ENCODE data around the gene BLNK.

Gene BLNK

DNA sequence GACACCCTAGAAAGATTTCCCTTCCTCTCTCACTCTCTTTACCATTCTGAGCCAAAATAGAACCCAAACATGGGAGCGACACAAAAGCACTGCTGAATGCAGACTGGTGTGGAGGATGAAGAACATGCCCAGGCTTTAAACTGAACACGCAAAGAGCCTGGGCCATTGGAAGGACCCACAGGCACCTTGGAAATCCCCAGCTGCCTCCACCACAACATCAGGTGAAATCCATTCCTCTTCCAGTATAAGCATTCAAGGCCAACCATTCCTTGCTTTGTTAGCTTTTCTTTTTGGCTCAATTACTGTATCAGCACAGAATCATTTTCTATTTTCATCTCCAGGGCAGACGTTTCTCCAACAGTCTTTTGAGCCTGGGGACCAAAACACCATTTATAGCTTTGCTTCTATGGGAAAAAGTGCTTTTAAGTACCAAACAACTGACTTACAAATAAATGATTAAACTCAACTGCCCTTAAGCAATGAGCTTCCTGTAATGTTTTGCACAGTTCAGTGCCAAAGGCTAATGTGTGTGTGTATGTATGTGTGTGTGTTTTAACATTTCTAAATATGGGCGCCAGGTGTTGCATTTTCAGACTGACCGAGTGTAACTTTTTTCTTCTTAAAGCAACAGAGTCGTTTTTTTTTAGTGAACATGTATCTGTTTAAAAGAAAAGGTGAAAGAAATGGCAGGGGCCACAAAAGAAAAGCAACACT lies 16.2 kb upstream of the BLNK start:
- no peak for DNase-seq

DNA sequence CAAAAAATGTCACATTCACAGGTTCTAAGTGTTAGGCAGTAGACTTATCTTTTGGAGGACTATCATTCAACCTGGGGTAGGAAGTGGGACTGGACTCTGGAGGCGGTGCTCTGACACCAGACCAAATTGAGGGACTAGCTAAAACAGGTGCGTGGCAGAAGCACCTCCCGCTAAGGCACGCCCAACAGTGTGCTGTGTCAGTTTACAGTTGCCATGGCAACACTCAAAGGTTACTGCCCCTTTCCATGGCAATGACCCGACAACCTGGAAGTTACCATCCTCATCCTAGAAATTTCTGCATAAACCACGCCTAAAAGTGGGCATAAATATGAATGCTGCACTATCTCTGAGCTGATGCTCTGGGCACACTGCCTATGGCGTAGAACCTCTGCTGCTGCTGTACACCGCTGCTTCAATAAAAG lies 14.0 kb upstream of the BLNK start:
- DNase-seq = no peak

GRCh38 chr10:96283756-96284155 lies 12.4 kb upstream of the BLNK start:
- DNase-seq = no peak

DNA sequence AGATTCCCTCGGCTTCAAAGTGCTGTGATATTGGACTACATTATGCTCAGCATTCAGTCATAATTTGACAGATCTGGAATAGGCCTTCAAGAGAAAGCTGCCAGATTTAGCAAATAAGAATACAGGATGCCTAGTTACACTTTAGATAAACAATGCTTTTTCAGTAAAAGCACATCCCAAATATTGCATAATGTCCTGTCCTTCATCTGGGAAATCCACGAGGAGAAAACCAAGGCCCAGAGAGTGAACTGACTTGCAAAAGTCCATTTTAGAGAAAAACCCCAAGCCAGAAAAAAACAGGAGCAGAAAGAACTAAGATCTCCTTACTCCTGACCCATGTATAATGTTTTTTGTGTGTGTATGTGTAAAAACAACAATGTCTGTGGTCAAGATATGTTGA lies 12.0 kb upstream of the BLNK start:
- DNase-seq = no peak

GRCh38 chr10:96281444-96282029 lies 10.2 kb upstream of the BLNK start:
- DNase-seq = no peak

GRCh38 chr10:96280859-96281258 lies 9.5 kb upstream of the BLNK start:
- no peak for DNase-seq

DNA sequence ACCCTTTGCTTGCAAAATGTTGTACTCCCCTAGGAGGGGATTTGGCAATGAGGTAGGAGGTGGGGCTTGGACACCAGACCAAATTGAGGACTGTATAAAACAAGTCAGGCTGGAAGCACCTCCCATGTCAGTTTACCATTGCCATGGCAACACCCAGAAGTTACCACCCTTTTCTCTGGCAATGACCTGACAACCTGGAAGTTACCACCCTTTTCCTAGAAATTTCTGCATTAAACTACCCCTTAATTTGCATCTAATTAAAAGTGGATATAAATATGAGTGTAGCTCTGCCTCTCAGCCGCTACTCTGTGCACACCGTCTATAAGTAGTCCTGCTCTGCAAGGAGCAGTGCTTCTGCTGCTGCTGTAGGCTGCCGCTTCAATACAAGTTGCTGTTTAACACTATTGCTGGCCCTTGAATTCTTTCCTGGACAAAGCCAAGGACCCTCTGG lies 7.8 kb upstream of the BLNK start:
- no peak for DNase-seq

DNA sequence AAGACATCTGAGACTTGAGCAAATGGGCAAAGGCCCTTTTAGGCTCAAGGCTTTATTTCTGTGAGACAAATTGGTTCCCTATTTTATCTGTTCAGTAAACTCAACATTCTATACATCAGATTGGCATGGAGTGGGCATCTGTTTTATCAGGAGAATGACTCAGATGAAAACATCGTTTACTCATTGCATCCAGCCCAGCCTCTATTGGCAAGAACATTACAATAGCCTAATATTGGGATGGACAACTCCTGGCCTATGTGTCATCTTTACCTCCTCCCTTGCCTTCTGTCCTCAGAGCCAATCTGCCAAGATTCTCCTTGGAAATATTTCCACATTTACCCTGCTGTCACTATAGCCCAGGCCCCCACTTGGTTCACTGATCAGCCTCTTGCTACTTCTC lies 5.5 kb upstream of the BLNK start:
- no peak for DNase-seq

GRCh38 chr10:96276426-96276825 lies 5.1 kb upstream of the BLNK start:
- no peak for DNase-seq

- no peak for DNase-seq
Measured at GRCh38 chr10:96275685-96276418, 4.5 kb upstream of the BLNK start.

DNA sequence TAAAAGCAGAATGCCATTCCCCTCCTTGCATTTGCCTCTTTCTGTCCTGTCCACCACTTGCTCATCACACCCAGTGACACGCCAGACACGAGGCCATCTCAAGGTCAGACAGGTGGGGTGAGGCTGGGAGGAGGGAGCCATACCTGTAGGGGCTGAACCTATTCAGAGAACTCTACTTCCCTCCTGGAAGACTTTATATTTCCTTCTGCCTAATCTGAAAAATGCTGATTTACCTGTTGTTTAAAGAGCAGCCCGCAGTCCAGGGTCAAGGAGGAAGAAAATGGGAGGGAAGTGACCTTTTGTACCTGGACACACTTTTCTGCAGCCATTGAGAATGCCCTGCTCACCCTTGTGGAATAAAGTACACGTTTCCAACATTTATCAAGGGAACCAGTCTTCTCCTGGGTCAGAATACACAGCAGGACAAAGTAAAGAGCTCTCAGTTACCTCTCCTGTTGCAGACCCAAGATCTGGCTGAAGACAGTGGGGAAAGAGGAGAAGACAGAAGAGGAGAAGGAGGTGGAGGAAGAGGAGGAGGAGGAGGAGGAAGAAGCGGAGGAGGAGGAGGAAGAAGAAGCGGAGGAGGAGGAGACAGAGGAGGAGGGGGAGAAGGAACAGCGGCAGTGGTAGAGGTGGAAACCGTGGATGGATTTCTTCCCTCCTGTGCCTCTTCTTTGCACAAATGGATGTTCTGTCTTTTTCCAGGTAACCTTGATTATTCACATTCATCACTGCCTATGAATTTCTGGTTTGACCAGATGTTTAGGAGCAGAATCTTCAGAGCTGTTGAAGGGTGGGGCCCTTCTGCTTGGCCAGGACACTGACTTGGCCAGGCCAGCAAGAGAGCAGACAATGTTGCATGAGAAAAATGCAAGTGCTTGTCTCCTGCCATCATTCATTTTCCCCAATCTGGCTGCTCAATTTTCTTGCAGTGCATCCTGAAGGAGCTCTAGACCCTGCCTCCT lies 1.2 kb upstream of the BLNK start:
- no peak for DNase-seq

DNA sequence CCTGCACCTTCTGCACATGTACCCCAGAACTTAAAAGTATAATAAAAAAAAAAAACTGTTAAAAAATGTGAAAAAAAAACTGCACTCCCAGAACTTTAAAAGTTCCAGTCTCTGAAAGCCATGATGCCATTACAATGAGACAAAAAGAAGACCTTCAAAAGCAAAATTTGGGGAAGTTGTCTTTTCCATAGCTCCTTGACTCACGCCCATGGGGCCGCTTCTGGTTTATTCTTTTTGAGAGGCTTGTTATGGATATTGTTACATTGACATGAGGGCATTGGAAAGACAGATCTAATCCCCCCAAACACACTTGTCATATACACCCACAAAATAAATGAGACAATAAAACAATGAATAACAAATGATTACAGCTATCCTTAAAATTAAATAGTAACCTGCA lies 798 bp downstream of the BLNK start:
- no peak for DNase-seq

DNA sequence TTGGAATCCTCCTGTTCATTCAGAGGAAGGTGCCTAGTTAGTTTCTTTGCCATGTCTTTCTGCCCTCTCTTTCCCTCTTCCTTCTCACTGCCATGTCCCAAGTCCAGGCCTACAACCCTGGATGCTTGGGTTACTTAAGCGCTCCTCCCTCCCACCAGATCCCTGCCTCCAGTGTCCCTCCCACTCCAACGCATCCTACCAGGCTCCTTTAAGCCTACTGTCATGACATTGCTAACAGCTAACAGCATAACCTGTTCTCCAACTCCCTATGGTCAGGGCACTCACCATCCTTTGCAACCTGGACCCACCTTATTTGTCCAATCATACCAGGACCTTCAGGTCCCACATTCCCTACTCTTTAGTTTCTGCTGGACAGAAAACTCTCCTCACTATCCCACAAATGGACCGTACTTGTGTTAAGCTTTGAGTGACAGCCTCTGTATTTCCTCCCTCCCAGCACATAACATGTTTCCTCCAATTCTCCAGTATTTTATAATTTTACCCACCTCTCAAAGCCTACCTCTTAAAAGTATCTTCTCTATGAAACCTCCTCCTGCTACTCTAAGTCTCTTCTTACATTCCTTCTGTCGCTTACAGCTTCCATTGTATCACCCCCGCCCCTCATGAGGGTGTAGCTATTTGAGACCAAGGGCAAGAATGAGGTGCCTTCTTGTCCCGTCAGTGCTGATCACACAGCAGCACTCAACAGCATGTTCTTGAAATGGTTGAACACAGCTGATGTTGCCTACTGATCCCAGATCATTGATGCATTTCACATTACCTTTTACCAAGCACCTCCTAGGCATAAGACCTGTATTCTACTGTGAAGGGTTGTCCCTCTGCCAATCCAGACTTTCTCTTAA lies 1.7 kb downstream of the BLNK start:
- DNase-seq = no peak

- no peak for DNase-seq
Measured at GRCh38 chr10:96268341-96268909, 2.9 kb downstream of the BLNK start.

DNA sequence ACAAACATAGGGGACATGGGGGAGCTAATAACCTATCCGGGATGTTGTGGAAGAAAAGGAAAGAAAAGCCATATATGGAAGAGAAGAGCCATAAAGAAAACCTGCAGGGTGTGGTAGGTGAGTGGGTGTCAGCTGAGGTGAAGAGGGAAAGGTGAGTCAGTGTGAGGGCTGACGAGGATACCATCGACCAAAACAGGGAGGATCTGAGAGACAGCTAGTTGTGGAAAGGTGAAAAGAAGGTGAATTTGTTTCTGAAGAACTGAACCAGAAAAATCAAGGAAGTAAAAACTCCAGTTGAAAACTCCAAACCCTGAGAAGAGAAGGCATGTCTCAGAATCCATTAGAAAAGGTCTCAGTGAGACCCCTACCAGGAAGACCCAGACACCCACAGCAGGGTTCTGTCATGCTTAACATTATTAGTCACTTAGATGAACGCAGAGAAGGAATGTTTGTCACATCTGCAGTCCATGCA lies 4.1 kb downstream of the BLNK start:
- DNase-seq = no peak

GRCh38 chr10:96266118-96266770 lies 5.1 kb downstream of the BLNK start:
- no peak for DNase-seq

DNA sequence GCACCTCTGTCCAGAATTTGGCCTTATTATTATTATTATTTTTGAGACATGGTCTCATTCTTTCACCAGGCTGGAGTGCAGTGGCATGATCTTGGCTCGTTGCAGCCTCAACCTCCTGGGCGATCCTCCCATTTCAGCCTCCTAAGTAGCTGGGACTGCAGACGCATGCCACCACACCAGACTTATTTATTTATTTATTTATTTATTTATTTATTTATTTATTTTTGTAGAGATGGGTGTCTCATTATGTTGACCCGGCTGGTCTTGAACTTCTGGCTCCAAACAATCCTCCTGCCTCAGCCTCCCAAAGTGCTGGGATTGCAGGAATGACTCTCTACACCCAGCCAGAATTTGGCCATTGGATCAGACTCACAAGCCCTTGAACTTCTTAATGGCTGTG lies 6.4 kb downstream of the BLNK start:
- DNase-seq = no peak

DNA sequence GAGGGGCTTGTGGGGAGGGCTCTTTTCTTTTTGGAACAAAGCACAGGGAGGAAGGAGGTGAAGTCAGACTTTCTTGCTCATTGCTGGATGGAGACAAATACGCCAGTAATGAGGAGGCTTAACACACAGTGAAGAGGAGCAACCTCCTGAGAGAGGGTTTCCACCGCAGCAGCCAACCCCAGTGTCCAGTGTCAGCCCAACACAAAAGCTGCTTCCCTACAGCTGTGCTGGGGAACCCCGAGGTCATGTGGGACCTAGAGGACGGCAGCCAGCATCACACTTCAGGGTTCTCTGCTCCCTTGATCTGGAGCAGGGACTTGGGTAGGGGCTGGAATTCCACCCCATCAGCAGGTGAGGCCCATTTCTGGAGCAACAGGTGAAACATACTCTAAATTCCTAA lies 7.7 kb downstream of the BLNK start:
- no peak for DNase-seq

DNA sequence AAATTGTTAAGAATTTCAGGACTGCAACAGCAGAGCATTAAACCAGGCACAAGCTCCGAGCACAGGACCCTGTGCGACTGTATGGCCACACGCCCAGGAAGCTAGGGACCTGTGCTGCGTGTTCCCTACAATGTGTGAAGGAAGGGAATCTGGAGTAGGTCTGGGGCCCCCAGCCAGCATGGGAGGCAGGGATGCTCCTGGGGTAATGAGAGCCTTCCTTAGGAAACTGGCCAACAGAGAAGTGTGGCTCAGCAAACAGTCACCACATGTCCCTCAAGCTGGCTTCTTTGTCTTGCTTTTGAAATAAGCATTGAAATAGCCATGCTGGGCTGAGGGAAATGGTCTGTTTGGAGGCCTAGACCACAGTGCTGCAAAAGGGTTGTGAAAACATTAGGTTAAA lies 8.2 kb downstream of the BLNK start:
- DNase-seq = no peak

DNA sequence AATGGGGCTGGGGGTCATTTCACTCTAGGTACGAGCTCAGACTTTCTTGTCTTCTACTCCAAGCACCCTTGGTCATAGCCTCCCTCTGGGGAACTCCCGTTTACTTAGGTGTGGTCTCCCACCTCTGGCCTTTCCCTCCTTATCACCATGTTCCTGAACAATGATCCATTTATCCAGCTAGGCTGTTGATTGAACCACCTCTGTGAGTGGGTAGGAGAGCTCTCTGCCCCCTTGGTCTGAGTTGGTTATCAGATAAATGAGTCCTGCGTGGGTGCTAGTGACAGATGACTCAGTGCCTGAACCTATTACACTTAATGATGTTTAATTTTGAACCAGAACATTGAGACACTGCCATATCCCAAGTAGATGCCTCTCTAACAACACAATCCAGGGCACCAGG lies 9.4 kb downstream of the BLNK start:
- no peak for DNase-seq

DNA sequence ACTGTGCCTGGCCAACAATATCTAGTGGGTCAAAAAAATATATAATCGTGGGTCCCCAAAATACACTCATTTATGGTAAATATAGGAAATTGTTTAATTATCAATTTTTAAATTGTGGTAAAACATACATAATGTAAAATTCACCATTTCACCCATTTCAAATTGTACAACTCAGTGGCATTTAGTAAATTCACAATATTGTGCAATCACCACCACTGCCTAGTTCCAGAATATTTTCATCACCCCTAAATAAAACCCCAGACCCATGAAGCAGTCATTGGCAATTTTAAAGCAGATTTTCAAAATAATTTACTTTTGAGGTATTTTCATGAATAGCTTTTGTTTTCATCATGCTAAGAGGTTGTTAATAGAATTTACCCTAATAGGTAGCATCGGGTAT lies 10.2 kb downstream of the BLNK start:
- DNase-seq = no peak
